ENCODE measurements around the gene PRG2. TPM values are rescaled to one million over a fixed set of nuclear protein-coding genes. Genes with fewer than 3 reads are reported as not detected.

Gene PRG2
- total and polyA plus RNA-seq, 9 of the 15 experiments (the other 6 are each of a cell fraction or from before 2014, with no cell fraction given), result 1.8 to 78.0 (median 26.6) TPM

DNA sequence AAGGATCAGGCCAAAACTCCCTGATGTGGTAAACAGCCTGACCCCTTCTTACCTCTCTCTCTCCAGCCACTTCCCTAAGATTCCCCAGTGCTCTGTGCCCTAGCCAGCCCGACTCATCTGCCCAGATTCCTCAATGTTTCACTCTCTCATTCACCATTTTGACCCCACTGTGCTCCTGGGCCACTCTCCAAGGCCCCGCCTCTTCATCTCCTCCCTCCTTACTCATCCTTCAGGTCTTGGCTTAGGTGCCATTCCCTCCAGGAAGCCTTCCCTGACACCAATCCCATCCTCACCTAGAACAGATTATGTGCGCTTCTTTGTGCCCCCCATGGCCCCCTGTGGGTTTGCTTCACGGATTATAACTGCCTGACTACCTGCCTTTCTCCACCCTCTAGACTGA, 23.2 kb upstream of the PRG2 start:
- H3K4me3 ChIP-seq, result no peak overlapping the region
- peaks cover 0 to 3% of the 10 kb centered on the region in 2 experiments; a peak in 3 of 5 replicates for H3K4me1 ChIP-seq (replicated peaks in 1 of 2; ENCODE audit: control insufficient read depth in 2 of 2, insufficient read depth in 2 of 2, low read length in 2 of 2)
- FAIRE-seq, result no peak
- intact Hi-C loops (cut with micrococcal nuclease), result no loop called here
- in situ Hi-C loops (cut with MboI), result no loop called here
- H3K36me3 ChIP-seq (ENCODE audit: control insufficient read depth, insufficient read depth, low read length), result peaks cover 98% of the 10 kb centered on the region
- H2AFZ ChIP-seq (ENCODE audit: low read depth, low read length), result no peak overlapping the region
- DNase-seq (ENCODE audit: extremely low read depth in 1 of 4, low spot score in 3 of 4), result no peak
- no peaks in the 10 kb centered on the region for H3K9me1 ChIP-seq (ENCODE audit: control insufficient read depth, insufficient read depth, low read length)
- H3K27ac ChIP-seq (ENCODE audit: extremely low read depth, low read depth, low read length), result no peak overlapping the region
- BruUV-seq (replicated peaks), result no TSS peak
- H3K9ac ChIP-seq (ENCODE audit: insufficient read depth in 1 of 2, low read depth in 2 of 2, low read length in 2 of 2), result no peak overlapping the region
- 82% methylated on average over 4 of the region's 4 CpGs for WGBS (ENCODE audit: insufficient coverage, low coverage, missing lambda C conversion rate)
- peaks cover 43% of the 10 kb centered on the region for H3K79me2 ChIP-seq (ENCODE audit: control insufficient read depth, insufficient read depth, low read length)
- H3K27me3 ChIP-seq (ENCODE audit: control insufficient read depth in 2 of 2, insufficient read depth in 2 of 2, low read length in 2 of 2), result no peaks in the 10 kb centered on the region
- POLR2A ChIA-PET, result no interaction called here
- no peaks in the 10 kb centered on the region for H3K9me3 ChIP-seq (replicated peaks; ENCODE audit: control insufficient read depth, insufficient read depth, low read depth, low read length)
- peak; percentile 17; the same call in 1 of the 3 replicates for ATAC-seq
- CTCF ChIA-PET (ENCODE audit: low intra/inter-chr PET ratio), result no interaction called here
- TF ChIP-seq PHB2 (IDR thresholded peaks at IDR 0.05; ENCODE audit: low read depth) (no peak), POLR2A (conservative IDR thresholded peaks at IDR 0.05) (0 out of 2 replicates have a peak, but pooled peaks have one; percentile 25), SUPT5H (IDR thresholded peaks at IDR 0.05) (0 out of 2 replicates have a peak, but pooled peaks have one; percentile 30), RBFOX2 (IDR thresholded peaks at IDR 0.05; ENCODE audit: low read depth, low read length) (0 out of 2 replicates have a peak, but pooled peaks have one; percentile 9)
- H4K20me1 ChIP-seq (replicated peaks; ENCODE audit: control insufficient read depth, insufficient read depth, low read length), result peaks cover 13% of the 10 kb centered on the region
- no peak overlapping the region for H3K4me2 ChIP-seq (ENCODE audit: insufficient read depth, low read length)

DNA sequence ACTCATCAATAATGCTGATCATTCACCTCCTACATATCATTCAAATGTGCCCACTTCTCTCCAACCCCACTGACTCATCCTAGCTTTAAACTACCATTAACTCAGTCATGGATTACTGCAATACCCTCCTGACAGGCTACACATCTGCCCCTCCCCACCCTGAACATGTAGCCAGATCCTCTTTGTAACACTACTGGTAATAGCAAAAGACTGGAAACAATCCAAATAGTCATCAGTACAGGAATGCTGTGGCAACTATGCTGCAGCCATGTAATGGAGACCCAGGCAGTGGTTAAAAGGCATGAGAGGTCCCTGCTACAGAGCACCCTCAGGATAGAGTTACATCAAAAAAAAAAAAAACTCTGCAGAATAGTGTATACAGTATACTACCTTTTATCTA, 19.8 kb upstream of the PRG2 start:
- Histone ChIP-seq H3K4me3 (no peak overlapping the region), H3K4me1 (replicated peaks in 1 of 2; ENCODE audit: control insufficient read depth in 2 of 2, insufficient read depth in 2 of 2, low read length in 2 of 2) (peaks cover 3 to 8% of the 10 kb centered on the region in 2 experiments; a peak in 4 of 5 replicates), H3K79me2 (ENCODE audit: control insufficient read depth, insufficient read depth, low read length) (peaks cover 14% of the 10 kb centered on the region; the same call in 2 of the 3 replicates), H3K36me3 (ENCODE audit: control insufficient read depth, insufficient read depth, low read length) (peaks cover 95% of the 10 kb centered on the region), H3K9ac (ENCODE audit: insufficient read depth in 1 of 2, low read depth in 2 of 2, low read length in 2 of 2) (no peak overlapping the region), H3K27me3 (ENCODE audit: control insufficient read depth in 2 of 2, insufficient read depth in 2 of 2, low read length in 2 of 2) (no peaks in the 10 kb centered on the region), H3K27ac (ENCODE audit: extremely low read depth, low read depth, low read length) (no peak overlapping the region), H4K20me1 (replicated peaks; ENCODE audit: control insufficient read depth, insufficient read depth, low read length) (peaks cover 4% of the 10 kb centered on the region), H3K9me1 (ENCODE audit: control insufficient read depth, insufficient read depth, low read length) (no peaks in the 10 kb centered on the region), H2AFZ (ENCODE audit: low read depth, low read length) (no peak overlapping the region), H3K9me3 (replicated peaks; ENCODE audit: control insufficient read depth, insufficient read depth, low read depth, low read length) (no peaks in the 10 kb centered on the region), H3K4me2 (ENCODE audit: insufficient read depth, low read length) (no peak overlapping the region)
- in situ Hi-C loops (cut with MboI) (no loop called here), intact Hi-C loops (cut with micrococcal nuclease) (no loop called here)
- ATAC-seq (no peak), DNase-seq (ENCODE audit: extremely low read depth in 1 of 4, low spot score in 3 of 4) (no peak), FAIRE-seq (no peak)
- CTCF ChIA-PET (ENCODE audit: low intra/inter-chr PET ratio), result no interaction called here
- no TSS peak for BruUV-seq (replicated peaks)
- POLR2A ChIA-PET, result no interaction called here
- TF ChIP-seq CBFA2T3 (IDR thresholded peaks at IDR 0.05), result no peak
- no peak for TF ChIP-seq NONO (IDR thresholded peaks at IDR 0.05; ENCODE audit: low read depth in 2 of 2, low read length in 1 of 2)
- no peak for TF ChIP-seq SIX5 (IDR thresholded peaks at IDR 0.05; ENCODE audit: borderline replicate concordance in 1 of 2, insufficient read depth in 1 of 2, low read depth in 1 of 2, low read length in 2 of 2)
- TF ChIP-seq ETS2 (tag; IDR thresholded peaks at IDR 0.05; ENCODE audit: borderline replicate concordance, poor library complexity, severe bottlenecking), result no peak
- TF ChIP-seq DEAF1 (CRISPR knock-in tag; IDR thresholded peaks at IDR 0.05), result no peak
- TF ChIP-seq, protein P1, sequence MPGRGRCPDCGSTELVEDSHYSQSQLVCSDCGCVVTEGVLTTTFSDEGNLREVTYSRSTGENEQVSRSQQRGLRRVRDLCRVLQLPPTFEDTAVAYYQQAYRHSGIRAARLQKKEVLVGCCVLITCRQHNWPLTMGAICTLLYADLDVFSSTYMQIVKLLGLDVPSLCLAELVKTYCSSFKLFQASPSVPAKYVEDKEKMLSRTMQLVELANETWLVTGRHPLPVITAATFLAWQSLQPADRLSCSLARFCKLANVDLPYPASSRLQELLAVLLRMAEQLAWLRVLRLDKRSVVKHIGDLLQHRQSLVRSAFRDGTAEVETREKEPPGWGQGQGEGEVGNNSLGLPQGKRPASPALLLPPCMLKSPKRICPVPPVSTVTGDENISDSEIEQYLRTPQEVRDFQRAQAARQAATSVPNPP (IDR thresholded peaks at IDR 0.05; ENCODE audit: borderline replicate concordance, insufficient read depth, insufficient read length), result no peak

Data from K562 (cell line).